HL-60 (cell line): ENCODE measurements around the gene VASN.
A peak's percentile ranks its signal among the peaks of the same experiment; 100 is the strongest.

Source experiments
- DNase-seq, 2 experiments: peaks; one replicate each; pipeline ENCODE4 v3.0.0-alpha.2; 2010 to 2020; ENCODE audit warnings: low read depth in 1 of 2, low spot score in 1 of 2
- H3K27ac ChIP-seq: fragments of 250-450 bp; sonication (Bioruptor Pico); replicated peaks from 2 replicates; pipeline ENCODE4 v1.5.1; 2020; ENCODE audit warnings: mild to moderate bottlenecking, moderate library complexity
- H3K27me3 ChIP-seq: fragments of 250-450 bp; sonication (Bioruptor Pico); 2 replicates; pipeline ENCODE4 v1.5.1; 2021; ENCODE audit warnings: mild to moderate bottlenecking, moderate library complexity; ENCODE audit not compliant: insufficient read depth, poor library complexity, severe bottlenecking
- H3K4me3 ChIP-seq: replicated peaks from 2 replicates; pipeline ENCODE4 v1.5.1; 2011; ENCODE audit warnings: mild to moderate bottlenecking, control low read depth, low read length; ENCODE audit not compliant: insufficient read depth
- GABPA ChIP-seq: IDR thresholded peaks from 2 replicates; pipeline ENCODE4 v1.6.1; 2012; ENCODE audit warnings: low read depth
- POLR2AphosphoS5 ChIP-seq: IDR thresholded peaks from 2 replicates; pipeline ENCODE4 v1.6.1; 2012; ENCODE audit warnings: low read depth
- SPI1 ChIP-seq: IDR thresholded peaks from 2 replicates; pipeline ENCODE4 v1.6.1; 2012; ENCODE audit warnings: low read depth, mild to moderate bottlenecking, borderline replicate concordance
- TF ChIP-seq, protein P1 (sequence below): IDR thresholded peaks from one replicate; pipeline ENCODE4 v1.5.1; 2011; ENCODE audit warnings: low read length, control low read depth, inconsistent platforms; ENCODE audit not compliant: insufficient read depth
- TF ChIP-seq, protein P2 (sequence below): IDR thresholded peaks from 2 replicates; pipeline ENCODE4 v1.6.1; 2012; ENCODE audit warnings: low read depth; ENCODE audit not compliant: insufficient replicate concordance

The VASN gene

DNA sequence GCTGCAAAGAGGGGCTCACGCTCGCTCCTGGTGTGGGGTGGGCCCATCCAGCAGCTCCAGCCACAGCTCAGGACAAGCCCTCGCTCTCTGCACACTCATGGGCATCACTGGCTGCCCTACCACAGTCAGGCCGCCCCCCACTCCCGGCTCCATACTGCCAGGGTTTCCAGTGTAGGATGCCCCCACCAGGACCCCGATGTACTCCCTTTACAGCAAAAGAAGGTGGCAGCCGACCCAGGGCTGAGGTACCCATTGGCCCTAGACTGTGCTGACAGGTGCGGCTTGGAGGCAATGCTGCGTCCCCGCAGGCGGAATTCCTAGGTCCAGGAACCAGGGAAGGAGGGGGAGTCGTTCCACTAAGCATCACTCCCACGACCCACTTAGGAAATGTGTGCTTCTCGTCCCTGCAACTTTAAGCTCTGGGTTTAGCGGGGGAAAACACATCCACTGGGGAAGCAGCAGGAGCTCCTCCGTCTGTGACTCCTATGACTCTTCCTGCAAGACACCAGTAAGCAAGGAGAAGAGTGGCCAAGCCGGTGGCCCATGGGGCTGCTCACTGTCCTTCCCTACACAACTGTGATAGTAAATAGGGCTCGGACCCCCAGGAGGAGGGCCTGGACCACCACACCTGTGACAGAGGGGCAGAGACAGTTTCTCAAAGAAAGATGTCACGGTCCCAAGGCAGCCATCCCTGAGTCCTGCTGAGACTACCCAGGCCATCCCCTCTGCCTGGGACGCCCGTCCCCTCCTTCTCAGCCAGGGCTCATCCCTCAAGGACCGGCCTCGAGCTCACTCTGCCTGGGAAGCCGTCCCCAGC lies 31.7 kb downstream of the VASN start:
- DNase-seq = no peak
- H3K27me3 ChIP-seq = no peaks in the 10 kb centered on the region
- H3K27ac ChIP-seq = no peak overlapping the region
- TF ChIP-seq POLR2AphosphoS5 (no peak), GABPA (no peak), SPI1 (no peak)
- TF ChIP-seq, protein P1, sequence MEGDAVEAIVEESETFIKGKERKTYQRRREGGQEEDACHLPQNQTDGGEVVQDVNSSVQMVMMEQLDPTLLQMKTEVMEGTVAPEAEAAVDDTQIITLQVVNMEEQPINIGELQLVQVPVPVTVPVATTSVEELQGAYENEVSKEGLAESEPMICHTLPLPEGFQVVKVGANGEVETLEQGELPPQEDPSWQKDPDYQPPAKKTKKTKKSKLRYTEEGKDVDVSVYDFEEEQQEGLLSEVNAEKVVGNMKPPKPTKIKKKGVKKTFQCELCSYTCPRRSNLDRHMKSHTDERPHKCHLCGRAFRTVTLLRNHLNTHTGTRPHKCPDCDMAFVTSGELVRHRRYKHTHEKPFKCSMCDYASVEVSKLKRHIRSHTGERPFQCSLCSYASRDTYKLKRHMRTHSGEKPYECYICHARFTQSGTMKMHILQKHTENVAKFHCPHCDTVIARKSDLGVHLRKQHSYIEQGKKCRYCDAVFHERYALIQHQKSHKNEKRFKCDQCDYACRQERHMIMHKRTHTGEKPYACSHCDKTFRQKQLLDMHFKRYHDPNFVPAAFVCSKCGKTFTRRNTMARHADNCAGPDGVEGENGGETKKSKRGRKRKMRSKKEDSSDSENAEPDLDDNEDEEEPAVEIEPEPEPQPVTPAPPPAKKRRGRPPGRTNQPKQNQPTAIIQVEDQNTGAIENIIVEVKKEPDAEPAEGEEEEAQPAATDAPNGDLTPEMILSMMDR = no peak
- TF ChIP-seq, protein P2, sequence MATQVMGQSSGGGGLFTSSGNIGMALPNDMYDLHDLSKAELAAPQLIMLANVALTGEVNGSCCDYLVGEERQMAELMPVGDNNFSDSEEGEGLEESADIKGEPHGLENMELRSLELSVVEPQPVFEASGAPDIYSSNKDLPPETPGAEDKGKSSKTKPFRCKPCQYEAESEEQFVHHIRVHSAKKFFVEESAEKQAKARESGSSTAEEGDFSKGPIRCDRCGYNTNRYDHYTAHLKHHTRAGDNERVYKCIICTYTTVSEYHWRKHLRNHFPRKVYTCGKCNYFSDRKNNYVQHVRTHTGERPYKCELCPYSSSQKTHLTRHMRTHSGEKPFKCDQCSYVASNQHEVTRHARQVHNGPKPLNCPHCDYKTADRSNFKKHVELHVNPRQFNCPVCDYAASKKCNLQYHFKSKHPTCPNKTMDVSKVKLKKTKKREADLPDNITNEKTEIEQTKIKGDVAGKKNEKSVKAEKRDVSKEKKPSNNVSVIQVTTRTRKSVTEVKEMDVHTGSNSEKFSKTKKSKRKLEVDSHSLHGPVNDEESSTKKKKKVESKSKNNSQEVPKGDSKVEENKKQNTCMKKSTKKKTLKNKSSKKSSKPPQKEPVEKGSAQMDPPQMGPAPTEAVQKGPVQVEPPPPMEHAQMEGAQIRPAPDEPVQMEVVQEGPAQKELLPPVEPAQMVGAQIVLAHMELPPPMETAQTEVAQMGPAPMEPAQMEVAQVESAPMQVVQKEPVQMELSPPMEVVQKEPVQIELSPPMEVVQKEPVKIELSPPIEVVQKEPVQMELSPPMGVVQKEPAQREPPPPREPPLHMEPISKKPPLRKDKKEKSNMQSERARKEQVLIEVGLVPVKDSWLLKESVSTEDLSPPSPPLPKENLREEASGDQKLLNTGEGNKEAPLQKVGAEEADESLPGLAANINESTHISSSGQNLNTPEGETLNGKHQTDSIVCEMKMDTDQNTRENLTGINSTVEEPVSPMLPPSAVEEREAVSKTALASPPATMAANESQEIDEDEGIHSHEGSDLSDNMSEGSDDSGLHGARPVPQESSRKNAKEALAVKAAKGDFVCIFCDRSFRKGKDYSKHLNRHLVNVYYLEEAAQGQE = no peak
- no peak overlapping the region for H3K4me3 ChIP-seq

DNA sequence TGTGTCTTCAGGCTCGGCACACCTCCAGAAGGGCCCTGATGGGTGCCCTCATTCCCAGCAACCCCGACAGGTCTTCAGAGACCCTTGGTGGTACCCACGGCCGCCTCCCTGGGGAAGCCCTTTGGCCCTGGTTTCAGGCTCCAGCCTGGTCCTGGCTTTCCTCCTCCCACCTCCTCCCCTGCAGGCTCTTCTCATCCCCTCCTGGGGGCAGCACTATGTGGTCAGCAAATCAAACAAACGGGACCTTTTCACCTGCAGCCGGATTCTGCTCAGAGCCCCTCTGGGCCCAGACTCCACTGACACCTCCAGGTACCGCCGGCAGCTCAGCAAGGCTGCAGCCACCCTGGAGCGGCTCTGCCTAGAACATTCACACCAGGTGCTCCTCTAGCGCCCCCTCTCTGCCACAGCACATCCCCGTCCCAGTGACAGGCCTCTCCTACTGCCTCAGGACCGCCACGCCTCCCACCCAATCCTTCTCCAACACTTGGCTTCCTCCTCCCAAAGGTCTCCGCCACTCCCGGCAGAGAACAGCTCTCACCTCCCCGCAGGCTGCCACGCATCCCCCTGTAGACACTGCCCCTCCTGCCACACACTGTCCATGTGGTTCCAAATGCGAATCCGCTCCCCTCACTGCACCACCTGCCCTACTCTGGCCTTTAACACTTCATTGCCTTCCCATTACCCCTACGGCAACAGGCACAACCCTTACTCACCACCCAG lies 32.8 kb downstream of the VASN start:
- Histone ChIP-seq H3K27me3 (no peaks in the 10 kb centered on the region), H3K27ac (no peak overlapping the region), H3K4me3 (no peak overlapping the region)
- TF ChIP-seq GABPA (no peak), POLR2AphosphoS5 (no peak)
- TF ChIP-seq, protein P1 = peak; percentile 55
- peak in 1 of 2 experiments; percentile 46 for DNase-seq

DNA sequence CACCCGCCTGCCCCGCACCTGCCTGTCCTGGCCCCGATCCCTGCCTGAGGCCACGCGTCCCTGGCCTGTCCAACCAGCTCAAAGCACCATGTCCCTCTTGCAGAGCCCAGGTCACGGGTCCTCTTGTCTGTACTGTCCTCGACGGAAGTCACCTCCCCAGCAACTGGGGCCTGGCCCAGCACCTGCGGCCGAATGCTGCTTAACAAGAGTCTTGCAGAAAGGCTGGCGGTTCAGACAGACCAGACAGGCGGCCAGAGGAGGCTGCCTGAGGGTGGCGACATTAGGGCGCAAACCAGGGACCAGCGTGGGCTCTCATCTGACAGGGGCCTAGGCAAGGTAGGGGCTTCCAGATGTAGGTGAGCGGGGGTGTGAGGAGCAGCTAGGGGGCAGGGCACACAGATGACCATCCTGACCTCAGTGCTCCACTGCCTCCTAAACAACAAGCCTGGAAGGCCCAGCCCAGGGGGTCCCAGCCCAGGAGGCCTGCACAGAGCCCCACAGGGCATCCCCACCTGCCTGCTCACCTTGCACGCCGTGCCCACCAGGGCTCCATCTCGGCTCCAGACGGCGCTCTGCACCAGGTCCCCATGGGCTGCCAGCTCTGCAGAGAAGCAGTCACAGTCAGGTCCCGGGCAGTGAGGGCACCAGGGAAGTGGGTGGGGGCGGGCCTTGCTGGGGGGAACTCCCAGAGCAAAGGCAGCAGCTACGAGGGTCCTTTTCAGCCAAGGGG lies 33.5 kb downstream of the VASN start:
- TF ChIP-seq, protein P2 = no peak
- TF ChIP-seq POLR2AphosphoS5 (no peak), SPI1 (no peak), GABPA (no peak)
- TF ChIP-seq, protein P1 = no peak
- H3K27ac ChIP-seq = no peak overlapping the region

More for the DNA sequence above, 33.5 kb downstream of the VASN start:
- Histone ChIP-seq H3K27me3 (no peaks in the 10 kb centered on the region), H3K4me3 (no peak overlapping the region)
- DNase-seq = no peak
